Stimulated activated CD8-positive, alpha-beta memory T cell treated with anti-CD3 and anti-CD28 coated beads, Interleukin-15, amount 100 ng/mL, for 1 hour (primary cell): ENCODE measurements around the gene STXBP1.

Source experiments
- DNase-seq: peaks from one replicate; pipeline ENCODE4 v3.0.0-alpha.2; 2020; ENCODE audit warnings: low read depth

Gene STXBP1

DNA sequence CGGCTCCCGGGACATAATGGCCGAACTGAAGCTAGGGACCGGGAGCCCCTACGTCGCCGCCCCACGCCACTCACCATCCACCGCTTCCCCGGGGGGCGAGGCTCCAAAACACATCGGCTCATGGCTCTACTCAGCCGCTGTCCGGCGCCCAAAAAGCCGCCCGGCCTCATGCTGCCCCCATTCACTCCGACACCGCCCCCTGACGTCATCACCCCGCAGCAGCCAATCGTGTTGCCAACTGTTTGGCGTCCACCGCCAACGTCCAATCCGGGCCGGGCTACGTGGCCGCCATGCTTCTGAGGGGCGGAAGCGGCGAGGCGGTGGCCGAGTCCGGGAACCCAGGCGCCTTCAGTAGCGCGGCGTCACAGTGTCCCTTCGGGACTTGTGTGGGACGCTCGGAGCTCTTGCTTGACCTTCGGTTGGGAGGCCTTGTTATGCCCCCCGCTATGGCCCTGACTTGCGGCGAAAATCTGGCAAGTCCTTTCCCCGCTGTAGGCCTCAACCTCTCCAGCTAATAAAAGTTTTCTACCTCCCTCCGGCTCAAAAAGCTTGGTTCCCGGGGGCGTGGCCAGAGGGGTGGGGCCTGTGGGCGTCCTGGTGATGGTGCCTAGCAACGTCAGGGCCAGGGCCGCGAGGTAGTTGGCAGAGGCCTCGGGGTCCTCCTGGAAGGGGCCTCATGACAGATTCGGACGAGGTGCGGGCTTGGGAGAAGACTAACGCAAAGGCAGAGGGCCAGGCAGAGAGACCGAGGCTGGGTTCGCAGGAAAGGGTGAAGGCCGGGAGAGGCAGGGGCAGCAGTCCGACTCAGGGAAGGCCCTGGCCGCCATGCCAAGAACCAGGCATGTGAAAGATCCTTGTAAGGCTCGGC lies 103.6 kb downstream of the STXBP1 start, which contains the start of the genes PTRH1 and TTC16:
Gene PTRH1, minus strand, starts transcription at position 194 of the 868 bp plus-strand sequence. Its CDS starts 24 bp downstream, at position 170.
Gene TTC16, plus strand, starts transcription at position 610 of the 868 bp plus-strand sequence. Its CDS starts 67 bp downstream, at position 677.
- peak; percentile 96 for DNase-seq

DNA sequence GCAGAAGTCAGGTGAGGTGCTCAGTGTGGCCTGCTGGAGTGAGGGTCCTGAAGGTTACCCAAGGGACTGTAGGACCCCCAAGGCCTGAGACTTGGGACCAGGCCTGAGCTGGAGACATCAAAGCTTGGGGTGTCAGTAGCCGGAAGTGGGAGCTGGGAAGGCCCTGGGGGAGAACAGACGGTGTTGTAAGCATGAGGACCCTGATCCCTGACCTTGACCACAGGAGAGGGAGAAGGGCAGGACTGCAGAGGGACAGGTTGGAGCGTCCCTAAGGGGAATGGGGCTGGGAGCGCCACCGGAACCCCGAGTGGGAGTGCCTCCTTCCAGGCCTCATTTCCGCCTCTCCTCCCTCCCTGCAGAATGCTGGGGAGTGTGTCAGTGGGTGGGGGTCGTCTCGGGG lies 104.3 kb downstream of the STXBP1 start:
- DNase-seq, result no peak

DNA sequence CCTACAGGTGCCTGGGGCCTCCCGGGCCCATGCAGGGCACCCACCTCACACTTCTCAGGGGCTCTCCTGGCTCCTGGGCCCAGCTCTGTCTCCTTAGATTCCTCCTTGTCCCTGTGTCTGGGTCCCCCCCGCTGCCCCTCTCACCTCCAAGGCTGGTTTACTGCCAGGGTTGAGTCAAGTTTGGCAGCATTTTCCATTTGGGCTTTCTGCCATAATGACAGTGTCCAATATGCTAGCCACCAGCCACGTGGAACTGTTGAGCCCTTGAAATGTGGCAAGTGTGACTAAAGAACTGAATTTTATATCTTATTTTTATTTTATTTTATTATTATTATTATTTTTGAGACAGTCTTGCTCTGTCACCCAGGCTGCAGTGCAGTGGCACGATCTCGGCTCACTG lies 105.7 kb downstream of the STXBP1 start:
- no peak for DNase-seq

DNA sequence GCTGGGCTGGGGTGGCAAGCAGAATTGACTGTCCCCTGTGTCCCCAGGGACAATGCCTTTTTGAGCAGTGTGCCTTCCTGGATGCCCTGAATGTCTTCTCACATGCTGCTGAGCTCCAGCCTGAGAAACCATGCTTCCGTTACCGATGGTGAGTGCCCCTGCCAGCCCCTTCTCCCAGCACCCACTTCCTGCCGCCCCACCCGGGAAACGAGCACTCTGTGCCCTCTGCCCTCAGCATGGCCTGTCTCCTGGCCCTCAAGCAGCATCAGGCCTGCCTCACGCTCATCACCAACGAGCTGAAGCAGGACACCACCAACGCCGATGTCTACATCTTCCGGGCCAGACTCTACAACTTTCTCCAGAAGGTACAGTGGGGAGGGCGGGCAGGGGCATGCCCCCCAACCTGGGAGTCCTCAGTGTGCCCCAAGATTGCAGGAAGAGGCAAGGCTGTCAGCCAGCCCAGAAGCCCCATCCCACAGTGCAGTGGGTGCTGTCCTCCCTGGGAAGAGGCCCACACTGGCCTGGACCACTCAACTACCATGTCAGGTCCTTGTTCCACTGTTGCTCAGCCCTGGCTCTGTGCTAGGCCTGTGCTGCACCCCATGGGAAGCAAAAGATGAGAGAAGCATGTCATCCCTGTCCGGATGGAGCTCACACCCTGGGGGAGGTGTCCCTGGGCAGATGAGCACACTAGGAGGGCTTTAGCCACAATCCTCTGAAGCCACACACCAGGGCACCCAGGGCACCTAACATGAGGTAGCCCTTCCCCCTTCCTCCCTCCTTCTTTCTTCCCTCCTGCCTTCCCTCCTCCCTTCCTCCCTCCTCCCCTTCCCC lies 108.2 kb downstream of the STXBP1 start:
- no peak for DNase-seq

DNA sequence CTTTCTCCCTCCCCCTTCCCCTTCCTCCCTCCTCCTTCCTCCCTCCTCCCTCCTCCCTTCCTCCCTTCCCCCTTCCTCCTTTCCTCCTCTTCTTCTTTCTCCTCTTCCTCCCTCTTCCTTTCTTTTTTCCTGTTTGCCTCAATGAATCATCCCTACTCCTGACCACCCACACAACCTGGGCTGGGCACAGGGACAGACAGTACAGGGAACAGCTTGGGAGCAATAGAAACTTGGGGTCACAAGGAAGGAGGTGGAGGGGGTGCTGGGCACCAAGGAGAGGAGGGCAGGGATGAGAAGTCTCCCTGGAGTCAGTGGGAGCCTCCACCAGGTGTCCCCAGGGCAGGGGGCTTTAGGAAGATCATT lies 108.8 kb downstream of the STXBP1 start:
- no peak for DNase-seq

DNA sequence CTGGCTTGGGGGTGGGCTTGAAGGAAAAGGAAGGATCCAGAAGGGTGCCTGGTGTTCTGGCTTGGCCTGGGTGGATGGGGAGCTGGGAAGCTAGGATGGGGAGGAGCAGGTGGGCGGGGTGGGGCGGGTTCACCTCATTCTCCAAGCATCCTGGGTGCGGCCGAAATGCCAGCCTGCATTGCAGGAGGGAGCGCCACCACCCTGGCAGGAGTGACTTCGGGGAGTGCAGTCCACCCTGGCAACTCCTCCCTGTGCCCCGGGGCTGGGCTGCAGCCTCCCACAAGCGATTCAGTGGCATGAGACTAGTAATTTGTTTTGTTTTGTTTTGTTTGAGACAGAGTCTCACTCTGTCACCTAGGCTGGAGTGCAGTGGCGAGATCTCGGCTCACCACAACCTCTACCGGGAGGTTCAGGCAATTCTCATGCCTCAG lies 109.3 kb downstream of the STXBP1 start:
- no peak for DNase-seq

DNA sequence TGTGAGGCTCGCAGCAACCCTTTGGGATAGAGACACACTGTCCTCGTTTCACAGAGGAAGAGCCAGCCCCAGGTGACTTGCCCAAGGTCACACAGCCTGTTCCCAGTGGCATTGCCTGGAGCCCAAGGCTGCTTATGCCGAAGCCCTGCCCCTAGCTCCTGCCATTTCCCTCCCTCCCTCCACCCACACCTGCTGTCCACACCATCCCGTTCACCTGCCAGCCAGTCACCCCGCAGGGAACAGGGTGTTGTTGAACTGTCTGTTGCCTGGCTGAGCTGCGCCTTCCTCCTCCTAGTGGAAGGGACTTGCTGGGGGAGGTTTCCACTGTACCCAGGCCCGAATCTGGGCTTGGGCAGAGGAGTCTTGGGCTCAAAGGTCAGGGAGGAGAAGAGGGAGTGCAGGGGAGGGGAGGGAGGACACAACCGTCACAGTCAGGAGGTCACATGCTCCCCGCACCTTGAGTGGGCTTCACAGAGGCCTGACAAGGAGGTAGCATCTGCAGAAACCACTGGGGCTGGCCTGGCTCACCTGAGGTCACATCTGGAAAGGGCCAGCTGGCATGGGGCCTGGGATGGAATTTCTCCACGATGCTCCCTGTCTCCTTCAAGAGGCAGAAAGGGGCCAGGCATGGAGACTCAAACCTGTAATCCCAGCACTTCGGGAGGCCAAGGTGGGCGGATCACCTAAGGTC lies 110.1 kb downstream of the STXBP1 start:
- DNase-seq, result no peak

DNA sequence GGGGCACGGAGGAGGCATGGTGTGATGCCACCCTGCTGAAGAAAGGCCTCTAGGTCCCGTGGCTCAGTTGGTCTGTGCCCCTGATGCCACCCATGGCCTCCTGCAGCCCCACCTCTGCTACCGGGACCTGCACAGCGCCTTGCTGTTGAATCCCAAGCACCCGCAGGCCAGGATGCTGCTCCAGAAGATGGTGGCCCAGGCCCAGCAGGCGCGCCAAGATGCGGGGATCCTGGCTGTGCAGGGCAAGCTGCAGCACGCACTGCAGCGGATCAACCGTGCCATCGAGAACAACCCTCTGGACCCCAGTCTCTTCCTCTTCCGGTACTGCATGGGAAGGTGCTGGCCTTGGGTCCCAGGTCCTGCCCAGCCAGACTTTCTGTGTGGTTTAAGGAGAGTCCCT lies 110.9 kb downstream of the STXBP1 start:
- no peak for DNase-seq

DNA sequence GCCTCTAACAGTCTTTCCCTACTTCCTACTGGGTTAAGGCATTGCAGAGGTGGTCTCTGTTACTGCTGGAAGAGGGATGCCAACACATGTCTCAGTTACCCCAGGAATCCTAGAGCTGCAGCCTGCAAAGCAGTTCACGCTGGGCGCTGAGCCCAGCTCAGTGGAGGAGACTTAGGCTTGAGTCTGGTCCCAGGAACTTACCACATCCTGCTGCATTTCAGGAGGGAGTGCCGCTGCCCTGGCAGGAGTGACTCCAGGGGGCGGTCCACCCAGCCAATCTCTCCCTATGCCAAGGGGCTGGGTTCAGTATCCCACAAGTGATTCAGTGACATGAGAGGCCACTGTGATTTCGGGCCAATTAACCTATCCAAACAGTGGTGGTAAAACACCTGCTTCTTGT lies 111.4 kb downstream of the STXBP1 start:
- no peak for DNase-seq

DNA sequence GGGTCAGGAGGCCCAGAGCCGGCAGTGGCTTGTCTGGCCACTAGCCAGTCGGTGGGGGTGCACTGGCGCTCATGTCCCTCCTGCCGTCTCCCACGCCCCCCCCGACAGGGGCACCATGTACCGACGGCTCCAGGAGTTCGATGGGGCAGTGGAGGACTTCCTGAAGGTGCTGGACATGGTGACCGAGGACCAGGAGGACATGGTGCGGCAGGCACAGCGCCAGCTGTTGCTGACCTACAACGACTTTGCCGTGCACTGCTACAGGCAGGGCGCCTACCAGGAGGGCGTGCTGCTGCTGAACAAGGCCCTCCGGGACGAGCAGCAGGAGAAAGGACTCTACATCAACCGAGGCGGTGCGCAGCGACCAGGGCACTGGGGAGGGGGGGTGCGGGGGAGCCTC lies 111.9 kb downstream of the STXBP1 start:
- no peak for DNase-seq

DNA sequence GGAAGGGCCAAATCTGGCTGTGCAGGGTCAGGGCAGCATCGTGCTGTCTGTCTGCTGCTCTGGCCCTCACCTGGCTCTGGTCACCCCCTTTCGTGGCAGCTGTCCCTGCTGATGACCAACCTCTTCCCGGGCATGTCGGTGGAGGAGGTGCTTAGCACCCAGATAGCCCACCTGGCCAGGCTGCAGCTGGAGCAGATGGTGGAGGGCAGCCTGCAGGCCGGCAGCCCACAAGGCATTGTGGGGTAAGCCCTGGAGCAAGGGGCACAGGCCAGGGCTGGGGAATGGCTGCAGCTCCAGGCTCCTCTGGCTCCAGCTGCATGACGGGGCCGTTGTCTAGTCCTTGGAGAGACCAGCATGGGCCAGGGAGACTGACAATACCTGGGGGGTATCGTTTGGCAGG lies 114.8 kb downstream of the STXBP1 start:
- no peak for DNase-seq

DNA sequence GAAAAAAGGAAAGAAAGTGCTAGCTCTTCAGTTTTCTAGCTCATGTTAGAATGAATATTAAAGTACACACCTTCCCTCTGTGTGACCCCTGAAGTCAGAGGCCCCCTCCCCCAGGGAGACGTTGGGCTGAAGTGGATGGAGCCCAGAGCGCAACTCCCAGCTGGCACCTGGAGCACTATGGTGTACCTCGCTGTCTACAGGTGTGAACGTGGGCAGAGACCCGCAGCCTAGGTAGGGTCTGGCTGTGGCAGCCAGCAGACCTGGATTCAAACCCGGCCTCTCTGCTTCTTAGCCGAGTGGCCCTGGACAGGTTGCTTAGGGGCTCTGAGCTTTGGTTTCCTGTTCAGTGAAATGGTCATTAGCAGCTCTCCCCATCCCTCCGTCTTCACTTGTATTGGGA lies 116.7 kb downstream of the STXBP1 start:
- no peak for DNase-seq

DNA sequence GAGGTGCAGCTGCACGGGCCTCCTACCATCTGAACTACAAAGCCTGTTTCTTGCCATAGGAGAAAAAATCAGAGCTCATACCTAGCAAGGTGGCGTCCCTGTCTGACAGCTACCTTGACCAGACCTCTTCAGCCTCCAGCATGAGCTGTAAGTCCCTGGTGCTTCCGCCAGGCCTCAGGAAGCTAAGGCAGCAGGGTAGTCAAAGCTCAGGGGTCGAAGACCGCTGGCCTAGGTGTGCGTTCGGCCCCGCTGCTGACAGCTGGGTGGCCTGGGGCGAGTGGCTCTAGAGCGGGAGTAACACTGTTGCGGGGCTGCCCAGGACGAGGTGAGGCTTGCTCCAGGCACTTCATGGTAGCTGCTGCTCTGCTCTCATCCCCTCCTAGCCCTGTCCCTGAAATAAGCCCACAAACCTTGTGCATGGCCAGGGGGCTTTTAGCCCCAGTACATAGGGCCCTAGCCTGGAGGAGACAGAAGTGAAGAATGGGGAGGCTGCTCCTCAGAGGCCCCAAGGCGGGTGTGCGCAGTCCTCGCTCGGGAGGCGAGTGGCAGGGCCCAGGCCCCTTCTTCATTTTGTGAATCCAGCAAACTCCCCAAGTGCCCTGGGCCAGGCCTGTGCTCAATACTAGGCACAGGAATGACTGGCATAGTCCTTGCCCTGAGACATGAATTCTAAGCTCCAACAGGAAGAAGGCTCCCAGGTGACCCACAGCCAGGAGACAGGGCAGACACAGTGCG lies 117.6 kb downstream of the STXBP1 start:
- DNase-seq, result no peak

DNA sequence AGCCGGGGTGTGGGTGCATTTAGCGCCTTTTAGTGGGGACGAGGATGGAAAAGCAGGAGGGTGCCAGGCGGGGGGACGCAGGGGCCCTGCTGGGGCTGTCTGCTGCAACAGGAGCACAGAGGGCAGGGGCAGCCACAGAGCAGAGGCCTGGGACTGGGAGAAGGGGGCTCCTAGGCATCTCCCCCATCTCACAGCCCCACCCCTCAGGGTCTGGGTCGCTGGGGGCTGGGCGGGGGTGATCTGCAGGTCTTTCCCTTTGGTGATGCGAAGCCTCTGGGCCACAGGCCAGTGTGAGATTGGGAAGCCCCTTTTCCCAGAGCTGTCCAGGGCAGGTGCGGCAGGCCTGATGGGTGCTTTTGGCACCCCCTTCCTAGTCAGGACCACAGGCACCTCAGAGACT lies 118.2 kb downstream of the STXBP1 start:
- no peak for DNase-seq

DNA sequence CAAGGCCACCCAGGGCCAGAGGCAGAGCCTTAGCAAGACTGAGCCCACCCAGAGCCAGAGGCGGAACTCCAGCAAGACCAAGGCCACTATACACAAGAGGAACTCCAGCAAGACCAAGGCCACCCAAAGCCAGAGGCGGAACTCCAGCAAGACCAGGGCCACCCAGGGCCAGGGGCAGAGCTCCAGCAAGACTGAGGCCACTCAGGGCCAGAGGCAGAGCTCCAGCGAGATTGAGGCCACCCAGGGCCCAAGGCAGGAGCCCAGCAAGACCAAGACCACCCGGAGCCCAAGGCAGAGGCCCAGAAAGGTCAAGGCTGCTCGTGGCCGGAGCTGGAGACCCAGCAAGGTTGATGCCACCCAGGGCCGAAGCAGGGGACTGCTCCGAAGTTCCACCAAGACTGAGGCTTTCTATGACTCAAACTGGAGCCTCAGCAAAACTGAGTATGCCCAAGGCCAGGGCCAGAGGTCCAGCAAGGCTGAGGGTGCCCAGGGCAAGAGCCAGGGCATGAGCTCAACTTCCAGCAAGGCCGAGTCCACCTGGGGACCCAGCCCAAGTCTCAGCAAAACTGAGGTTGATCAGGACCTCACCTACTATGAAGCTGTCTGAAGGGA lies 118.8 kb downstream of the STXBP1 start:
- DNase-seq, result no peak

DNA sequence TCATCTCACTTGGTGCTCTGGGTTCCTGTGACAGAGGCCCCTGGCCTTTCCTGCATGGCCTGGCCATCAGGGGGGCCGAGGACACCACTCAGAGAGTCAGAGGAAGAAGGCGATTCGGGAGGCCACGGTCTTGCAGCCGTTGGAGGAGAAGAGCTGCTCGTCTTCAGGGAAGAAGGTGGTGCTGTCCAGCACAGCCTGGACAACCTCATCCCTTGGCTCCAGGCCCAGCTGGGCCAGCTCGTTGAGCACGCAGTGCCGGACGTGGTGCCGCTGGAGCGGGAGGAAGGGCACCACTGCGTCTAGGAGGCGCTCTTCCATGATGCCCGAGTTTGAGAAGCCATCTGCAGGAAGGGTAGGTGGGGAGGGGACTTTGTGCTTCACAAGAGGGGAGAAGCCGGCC lies 119.9 kb downstream of the STXBP1 start:
- no peak for DNase-seq

DNA sequence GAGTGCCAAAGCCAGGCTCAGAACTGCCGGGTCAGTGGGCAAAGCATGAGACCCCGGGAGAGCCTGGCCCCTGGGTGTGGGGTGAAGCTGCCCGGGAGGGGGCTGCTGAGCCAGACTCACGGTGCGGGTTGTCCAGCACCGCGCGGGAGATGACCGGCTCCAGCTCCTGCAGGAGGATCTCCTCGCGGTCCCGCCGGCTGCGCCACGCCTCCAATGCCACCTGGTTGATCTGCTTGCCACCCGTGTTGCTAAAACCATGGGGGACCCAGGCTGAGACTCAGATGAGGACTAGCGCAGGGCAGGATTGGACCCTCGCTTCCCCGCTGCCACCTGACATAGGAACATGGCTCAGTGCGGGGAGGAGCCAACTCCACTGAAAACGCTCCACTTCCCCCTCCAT lies 120.4 kb downstream of the STXBP1 start:
- DNase-seq, result no peak

DNA sequence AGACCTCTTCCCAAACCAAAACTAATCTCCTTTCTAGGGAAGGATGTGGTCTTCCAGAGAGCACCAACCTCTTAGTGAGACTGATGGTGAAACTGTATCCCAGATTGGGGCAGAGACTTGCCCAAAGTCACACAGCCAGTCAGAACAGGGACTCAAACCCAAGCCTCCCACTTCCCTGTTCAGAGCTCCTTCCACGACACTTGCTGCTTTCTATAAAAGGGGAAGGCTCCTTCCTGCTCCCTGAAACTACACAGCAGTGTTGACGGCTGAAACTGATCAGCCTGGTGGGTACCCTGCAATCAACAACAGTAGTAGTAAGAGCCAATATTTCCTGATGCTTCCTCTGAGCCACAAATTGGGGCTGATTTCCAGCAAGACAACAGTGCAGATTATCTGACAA lies 121.5 kb downstream of the STXBP1 start:
- DNase-seq, result no peak

DNA sequence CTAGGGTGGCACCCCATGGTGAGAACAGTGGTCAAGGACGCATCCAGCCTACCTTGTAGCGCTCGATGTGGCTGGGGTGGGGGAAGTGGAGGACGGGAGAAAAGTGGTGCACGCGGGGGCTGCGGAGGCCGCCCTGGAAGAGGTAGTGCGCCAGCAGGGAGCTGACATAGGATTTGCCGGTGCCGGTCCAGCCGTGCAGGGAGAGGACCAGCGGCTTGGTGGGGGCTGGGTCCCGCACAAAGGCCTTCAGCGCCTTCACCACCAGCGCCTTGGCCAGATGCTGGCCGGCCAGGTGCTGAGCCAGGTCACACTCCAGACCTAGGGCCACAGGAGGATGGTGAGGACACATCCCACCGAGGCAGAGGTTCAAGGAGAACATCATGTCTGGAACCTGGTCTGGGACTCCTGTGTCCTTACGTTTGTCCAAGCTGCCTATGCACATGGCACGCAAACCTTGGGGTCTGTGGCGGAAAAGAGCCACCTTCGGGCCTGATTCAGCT lies 122.2 kb downstream of the STXBP1 start:
- no peak for DNase-seq

DNA sequence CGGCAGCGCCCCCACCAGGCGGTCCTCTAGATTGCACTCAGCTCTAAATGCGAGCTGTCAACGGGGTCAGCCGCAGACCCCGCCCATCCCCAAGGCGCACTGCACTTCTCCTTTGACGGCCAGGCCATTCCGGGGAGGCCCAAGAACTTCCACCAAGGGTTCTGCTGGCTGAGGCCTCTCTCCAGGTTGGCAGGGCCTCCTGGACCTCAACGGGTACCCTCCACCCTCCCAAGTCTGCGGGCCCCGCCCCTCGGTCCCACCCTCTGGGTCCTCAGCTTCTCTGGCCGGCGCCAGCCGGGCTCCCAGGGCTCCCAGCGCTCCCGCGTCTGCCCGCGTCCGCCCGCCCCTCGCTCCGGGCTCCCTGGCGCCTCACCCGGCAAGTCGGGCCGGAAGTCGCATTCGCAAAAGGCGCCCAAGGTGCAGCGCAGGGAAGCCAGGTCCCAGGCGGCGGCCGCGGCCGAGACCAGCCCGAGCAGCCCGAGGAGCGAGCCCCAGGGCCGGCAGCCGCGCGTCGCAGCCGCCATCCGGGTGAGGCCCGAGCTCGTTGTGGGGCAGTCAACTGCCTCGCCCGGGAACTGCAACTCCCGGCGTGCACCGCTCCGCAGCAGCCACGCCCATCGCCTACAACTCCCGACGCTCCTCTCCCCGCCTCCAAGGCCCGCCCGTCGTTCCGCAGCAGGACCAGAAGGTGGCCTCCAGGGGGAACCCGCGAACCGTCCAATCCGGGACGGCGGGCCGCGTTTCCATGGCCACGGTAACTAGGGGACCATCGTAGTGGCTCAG lies 122.9 kb downstream of the STXBP1 start, which contains the start of gene TOR2A:
Gene TOR2A, minus strand, starts transcription at position 548 of the 783 bp plus-strand sequence. Its CDS starts 24 bp downstream, at position 524.
- peak; percentile 99 for DNase-seq
